Renal cortex interstitium (tissue), 11 donors: Measurements from ENCODE around the gene AKR1C2. TPM values are rescaled to one million over a fixed set of nuclear protein-coding genes. Genes with fewer than 3 reads are reported as not detected.
"Not testable (repeated sequence)": the region's sequence is repeated elsewhere in the genome, so short reads cannot be mapped to it uniquely, and the experiment has no call there.

Experiments
- DNase-seq, 11 donors: peaks; one replicate each; pipeline ENCODE4 v3.0.0-alpha.2; 2013; ENCODE audit warnings: low read depth in 9 of 11, low spot score in 4 of 11; ENCODE audit errors: extremely low read depth in 1 of 11
- polyA plus RNA-seq, 3 donors: library from polyadenylated mRNA; unstranded; fragments of 120-200 nt; gene quantifications; one replicate each; pipeline ENCODE4 v1.2.1, GENCODE V29; 2013; ENCODE audit not compliant: insufficient read length in 3 of 3

The AKR1C2 gene
- polyA plus RNA-seq, 3 donors = 4.7 to 10.3 (median 7.5) TPM

GRCh38 chr10:5033061-5033778, 29.6 kb upstream of the AKR1C2 start:
- no peak for DNase-seq

DNA sequence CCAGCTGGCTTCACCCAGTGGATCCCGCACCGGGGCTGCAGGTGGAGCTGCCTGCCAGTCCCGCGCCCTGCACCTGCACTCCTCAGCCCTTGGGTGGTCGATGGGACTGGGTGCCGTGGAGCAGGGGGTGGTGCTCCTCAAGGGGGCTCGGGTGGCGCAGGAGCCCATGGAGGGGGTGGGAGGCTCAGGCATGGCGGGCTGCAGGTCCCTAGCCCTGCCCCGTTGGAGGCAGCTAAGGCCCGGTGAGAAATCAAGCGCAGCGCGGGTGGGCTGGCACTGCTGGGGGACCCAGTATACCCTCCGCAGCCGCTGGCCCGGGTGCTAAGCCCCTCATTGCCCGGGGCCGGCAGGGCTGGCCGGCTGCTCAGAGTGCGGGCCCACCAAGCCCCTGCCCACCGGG, 28.8 kb upstream of the AKR1C2 start:
- not testable (repeated sequence) for DNase-seq

DNA sequence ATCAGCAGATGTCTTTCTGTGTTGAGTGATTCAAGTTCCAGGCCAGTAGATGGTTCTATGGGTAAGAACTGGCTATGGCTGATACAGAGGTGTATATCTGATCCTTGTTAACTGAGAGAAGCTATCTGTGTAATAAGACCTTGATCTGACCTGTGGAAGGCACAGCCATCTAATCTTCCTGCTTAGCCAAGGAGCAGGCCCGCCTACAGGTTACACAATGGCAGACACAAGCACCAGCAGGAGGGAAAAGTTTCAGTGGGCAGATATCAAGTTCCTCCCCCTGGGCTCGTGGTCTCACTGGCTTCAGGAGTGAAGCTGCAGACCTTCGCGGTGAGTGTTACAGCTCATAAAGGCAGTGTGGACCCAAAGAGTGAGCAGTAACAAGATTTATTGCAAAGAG, 27.9 kb upstream of the AKR1C2 start:
- not testable (repeated sequence) for DNase-seq

DNA sequence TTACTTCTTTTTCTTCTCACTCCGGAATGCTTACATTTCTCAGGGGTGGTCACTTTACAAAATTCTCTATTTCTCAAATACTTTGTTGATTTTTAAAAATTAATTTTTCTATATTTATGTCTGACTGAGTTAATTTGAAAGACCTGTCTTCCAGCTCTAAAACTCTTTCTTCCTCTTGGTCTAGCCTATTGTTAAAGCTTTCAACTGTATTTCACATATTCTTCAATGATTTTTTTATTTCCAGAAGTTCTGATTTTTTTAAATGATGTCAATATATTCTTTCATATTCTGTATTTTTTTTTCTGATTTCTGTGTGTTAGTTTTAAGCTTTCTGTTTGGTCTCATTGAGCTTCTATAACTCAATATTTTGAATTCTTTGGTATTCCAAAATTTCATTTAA, 27.3 kb upstream of the AKR1C2 start:
- no peak for DNase-seq

DNA sequence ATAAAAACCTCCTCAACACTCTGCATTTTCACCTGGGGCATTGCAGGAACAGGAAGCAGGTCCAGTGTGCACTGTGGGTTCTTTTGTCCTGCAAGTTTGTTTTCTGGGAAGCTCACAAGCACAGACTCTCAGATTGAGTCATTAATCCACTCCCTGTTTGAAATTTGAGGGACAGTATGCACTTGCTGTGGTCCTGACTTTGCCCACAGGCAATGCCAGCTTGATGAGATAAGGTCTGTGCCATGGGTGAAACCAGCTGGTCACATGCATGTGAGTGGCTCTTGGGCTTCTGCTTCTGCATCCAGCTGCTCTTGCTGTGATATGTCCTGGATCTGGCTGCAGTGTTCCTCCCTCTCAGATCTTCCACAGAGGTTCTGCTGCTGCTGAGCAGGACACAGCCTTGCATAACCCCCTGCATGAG, 21.8 kb upstream of the AKR1C2 start:
- DNase-seq = not testable (repeated sequence)

DNA sequence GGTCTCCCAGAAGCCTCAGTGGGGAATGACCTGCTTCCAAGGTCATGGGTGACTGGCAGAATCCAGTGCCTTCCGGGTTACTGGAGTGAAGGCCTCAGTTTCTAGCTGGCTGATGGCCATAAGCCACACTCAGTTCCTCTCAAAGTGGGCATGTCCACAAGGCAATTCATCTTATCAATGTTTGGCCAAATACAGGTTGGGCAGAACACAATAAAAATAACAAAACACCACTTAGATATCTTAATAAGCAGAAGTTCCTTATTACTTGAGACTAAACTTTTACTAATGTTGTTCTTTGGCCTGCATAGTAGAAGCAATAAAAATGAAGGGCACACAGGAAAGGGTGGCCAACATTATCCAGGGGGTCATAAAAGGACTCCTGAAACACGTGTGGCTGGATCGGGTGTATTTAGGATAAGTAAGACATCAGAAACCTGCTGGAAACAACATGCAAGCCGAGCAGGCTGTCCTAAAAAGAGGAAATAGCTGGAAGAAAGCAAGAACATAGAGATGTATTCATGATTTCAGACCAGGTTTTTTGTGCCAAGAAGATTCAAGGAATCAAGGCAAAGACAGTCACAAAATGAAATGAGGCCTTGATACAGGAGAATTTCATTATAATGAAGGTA, 19.6 kb upstream of the AKR1C2 start:
- no peak for DNase-seq

DNA sequence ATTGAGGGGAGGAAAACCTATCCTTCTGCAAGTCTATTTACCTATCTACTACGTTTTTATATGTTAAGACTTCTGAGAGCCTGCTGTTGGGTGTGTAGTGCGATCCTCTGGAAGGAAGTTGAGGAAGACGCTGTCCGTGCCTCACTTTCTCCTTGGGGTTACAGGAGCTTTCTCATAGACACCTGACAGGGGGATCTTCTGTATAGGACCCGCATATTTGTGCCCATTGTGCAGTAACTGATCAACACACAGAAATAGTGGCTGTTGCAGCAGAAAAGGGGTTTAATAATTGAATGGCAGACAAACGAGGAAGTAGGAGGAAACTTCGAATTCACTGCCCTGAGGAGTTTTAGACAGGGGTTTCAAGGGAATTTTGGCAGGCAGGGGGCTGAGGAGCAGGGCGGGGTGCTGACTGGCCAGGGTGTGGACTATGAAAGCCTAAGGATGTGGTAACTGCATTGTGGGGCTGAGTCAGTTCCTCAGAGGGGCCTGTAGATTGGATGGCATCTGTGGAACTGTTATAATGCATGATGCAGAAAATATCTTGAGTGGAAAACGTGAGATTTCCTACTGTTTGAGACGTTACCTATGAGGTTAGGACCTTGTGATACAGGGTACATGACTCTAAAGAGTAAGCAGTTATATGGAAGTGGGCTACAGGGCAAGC, 18.1 kb upstream of the AKR1C2 start:
- not testable (repeated sequence) for DNase-seq

GRCh38 chr10:5019770-5020612, 16.3 kb upstream of the AKR1C2 start:
- not testable (repeated sequence) for DNase-seq

DNA sequence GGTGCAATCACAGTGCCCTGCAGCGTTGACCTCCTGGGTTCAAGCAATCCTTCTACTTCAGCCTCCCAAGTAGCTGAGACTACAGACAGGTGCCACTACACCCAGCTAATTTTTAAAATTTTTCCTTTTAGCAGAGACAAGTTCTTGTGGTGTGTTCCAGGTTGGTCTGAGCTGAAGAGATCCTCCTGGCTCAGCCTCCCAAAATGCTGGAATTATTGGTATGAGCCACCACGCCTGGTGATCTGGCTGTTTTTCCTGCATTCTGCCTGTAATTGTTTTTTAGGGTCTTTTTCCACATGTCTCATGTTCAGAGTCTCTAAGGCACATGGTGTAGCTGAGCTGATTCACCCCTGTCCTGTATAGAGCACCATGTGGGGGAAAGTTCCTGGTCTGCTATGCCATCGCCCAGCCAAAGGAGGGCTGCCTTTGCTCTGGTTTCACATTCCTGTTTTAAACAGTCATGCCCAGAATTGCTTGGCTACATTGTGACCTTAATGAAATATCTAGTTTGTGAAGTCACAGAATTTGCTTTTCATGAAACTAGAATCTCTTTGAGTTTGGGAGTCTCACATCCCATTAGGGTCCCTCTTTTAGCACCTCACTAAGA, 15.1 kb upstream of the AKR1C2 start:
- not testable (repeated sequence) for DNase-seq

DNA sequence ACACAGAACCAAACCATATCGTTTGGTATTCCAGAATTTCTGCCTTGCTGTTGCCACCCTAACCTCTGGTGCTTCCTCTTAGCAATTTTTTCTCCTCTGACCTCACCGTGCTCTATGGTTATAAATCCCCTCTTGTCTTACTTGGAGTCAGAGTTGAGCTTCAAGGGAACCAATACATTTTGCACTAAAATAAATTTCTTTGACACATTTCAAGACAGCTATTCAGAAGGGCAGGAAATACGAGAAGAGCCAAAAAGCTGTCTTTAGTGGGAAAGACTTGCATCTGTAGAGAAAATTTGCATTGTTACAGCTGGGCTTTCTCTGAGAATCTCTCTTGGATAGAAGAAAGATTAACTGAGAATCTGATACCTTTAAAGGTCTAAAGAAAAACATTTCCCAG, 14.5 kb upstream of the AKR1C2 start:
- peak in 8 of 11 donors; percentile 16 to 54 (median 22) for DNase-seq

DNA sequence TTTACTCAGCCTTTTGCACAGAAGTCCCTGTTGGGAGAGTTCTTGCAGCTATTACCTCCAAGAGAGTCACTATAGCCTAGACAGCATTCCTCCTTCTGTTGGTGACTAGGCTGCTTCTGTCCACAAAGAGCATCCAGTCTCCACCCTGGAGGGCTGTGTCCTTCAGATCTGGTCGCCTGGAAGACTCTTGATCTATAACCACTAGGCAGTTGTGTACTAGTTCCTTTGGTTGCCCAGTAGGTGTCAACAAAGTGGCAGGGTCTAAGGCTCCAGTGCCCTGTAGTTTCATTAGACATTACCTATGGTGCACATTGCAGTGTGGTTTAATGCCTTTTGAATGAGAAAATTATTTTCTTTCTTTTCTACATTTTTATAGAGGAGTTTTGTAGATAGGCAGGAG, 11.3 kb upstream of the AKR1C2 start:
- no peak for DNase-seq

DNA sequence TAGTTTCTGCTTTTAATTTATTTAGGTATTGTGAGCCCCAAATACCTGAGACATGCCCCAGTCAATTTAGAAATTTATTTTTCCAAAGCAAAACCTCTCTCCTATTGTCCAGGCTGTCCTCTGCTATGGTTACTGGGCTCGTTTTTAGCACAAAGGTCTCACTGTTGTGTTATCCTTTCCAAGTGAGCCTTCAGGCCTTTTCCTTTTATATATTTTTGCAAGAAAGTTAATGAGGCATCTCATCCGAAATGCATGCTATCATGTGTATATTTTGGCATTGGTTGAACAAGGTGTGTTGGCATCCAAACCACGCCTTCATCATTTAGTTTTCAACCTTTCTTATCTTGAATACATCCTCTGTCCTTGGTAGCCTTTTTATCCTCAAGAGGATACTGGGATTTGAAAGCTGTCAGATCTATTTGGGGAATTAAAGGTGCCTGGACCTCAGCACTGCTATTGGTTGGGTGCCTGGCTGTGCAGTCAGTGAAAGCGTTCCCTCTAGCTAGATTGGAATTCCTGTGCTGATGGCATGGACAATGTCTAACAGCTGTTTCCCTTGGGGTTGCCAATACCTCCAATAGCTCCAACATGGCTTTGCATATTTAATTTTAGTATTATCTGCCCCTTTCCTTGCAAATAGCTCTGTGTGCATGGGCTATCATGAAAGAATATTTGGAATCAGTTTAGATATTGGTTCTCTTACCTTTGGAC, 10.7 kb upstream of the AKR1C2 start:
- not testable (repeated sequence) for DNase-seq

GRCh38 chr10:5013385-5013784, 9.7 kb upstream of the AKR1C2 start:
- DNase-seq = no peak

- DNase-seq = no peak
Observed at GRCh38 chr10:5012595-5012994, 8.9 kb upstream of the AKR1C2 start.

DNA sequence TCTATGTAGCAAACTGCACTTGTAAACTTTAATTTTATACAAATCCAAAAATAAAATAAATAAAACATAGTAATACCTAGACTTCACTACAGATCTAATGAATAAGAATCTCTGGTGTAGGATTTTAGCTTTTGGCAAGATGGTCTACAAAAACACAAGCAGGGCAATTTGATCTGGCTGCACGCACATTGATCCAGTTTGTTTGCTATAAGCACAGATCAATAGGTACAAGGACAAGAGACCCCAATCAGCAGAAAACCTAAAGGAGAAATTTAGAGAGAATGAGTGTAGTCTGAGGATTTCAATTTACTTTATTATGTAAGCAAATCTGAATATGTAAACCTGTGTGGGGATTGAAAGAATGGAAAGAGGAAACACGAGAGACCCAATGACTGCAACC, 7.7 kb upstream of the AKR1C2 start:
- not testable (repeated sequence) for DNase-seq

- DNase-seq = not testable (repeated sequence)
Observed at GRCh38 chr10:5010043-5010442, 6.4 kb upstream of the AKR1C2 start.

DNA sequence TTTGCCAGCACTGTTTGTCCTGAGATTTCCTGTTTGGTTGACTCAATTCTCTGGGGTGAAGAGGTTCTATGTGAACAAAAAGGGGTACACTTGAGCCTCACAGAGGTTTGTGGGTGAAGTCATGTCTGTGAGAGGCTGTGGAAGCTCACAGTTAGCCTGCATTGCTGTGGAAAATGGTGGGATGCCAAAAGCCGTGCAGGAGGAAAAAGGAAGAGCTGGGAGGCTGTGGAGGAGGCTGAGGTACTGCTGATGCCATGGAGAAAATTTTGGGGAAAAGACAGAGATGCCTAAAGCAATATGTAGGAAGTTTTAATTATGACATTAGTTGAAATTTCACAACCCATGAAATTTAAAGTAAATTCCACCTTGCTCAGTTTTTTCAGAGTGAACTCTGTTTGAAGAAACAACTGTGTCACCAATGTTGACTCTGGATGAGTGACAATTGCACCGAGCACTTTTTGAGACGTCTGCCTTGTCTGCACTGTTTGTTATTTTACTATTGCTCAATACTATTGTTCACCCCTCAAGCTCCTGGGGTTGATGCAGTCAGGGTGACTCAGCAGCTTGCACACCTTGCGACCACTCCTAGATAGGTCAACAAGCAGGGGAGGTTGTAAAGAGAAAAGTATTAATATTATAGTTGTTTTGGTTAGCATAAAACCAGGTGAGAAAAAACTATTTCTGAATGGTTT, 5.3 kb upstream of the AKR1C2 start:
- DNase-seq = not testable (repeated sequence)

DNA sequence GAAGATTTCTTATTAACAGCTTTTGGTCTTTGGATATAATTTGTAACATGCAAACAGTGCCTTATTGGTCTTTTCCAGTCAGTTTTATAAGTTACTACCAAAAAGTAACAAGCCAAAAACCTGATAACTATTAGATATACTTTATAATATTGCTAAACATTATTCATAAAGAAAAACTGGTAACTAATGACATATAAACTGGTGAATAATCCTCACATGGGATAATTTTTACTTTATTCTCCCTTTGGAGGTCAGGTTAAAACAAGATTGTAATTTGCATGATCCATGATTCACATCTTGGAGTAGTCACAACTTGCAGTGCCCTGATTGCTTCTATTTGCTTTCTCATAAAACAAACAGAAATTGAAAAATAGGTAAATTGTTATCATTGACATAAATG, 844 bp upstream of the AKR1C2 start:
- not testable (repeated sequence) for DNase-seq
